ENCODE measurements around the gene BPGM.

GRCh38 chr7:134701272-134701671 lies 54.6 kb downstream of the BPGM start:
- TF ChIP-seq CTCF (tag by site-specific recombination; IDR thresholded peaks at IDR 0.05) (0 out of 2 replicates have a peak, but pooled peaks have one; percentile 14), ZNF2 (tag by site-specific recombination; IDR thresholded peaks at IDR 0.05) (no peak), ZNF843 (tag by site-specific recombination; IDR thresholded peaks at IDR 0.05) (no peak), TCF7L2 (IDR thresholded peaks at IDR 0.05; ENCODE audit: borderline replicate concordance, low read depth, low read length) (no peak), ZBTB48 (tag by site-specific recombination; IDR thresholded peaks at IDR 0.05) (no peak), ZNF335 (tag by site-specific recombination; conservative IDR thresholded peaks at IDR 0.05) (no peak), ZNF76 (tag by site-specific recombination; IDR thresholded peaks at IDR 0.05; ENCODE audit: borderline replicate concordance, low read depth) (no peak), ZNF785 (tag by site-specific recombination; IDR thresholded peaks at IDR 0.05) (no peak), ZNF274 (IDR thresholded peaks at IDR 0.05; ENCODE audit: low read length) (no peak), ZNF274 (tag by site-specific recombination; IDR thresholded peaks at IDR 0.05; ENCODE audit: borderline replicate concordance) (no peak), SP7 (tag by site-specific recombination; IDR thresholded peaks at IDR 0.05) (no peak), ZFP37 (tag by site-specific recombination; IDR thresholded peaks at IDR 0.05) (no peak)

All from HEK293 (cell line).